Gastrocnemius medialis (tissue), 4 donors: ENCODE measurements around the gene ATP5PD.

Experiments
- CTCF ChIP-seq, 5 experiments: fragments of 450-650 bp in 3 of 5; fragments of 200-600 bp in 2 of 5; sonication (generic) in 2 of 5; IDR thresholded peaks in 4 of 5; conservative IDR thresholded peaks in 1 of 5; 1 replicate in 4 of 5; 2 replicates in 1 of 5; pipeline ENCODE4 v1.5.1; 2016 to 2019; ENCODE audit warnings: antibody characterized with exemption in 5 of 5, mild to moderate bottlenecking in 3 of 5, moderate library complexity in 3 of 5
- POLR2A ChIP-seq, 2 donors: fragments of 450-650 bp; IDR thresholded peaks; one replicate each; pipeline ENCODE4 v1.6.1; 2017; ENCODE audit warnings: antibody characterized with exemption in 2 of 2, mild to moderate bottlenecking in 2 of 2, moderate library complexity in 2 of 2

DNA sequence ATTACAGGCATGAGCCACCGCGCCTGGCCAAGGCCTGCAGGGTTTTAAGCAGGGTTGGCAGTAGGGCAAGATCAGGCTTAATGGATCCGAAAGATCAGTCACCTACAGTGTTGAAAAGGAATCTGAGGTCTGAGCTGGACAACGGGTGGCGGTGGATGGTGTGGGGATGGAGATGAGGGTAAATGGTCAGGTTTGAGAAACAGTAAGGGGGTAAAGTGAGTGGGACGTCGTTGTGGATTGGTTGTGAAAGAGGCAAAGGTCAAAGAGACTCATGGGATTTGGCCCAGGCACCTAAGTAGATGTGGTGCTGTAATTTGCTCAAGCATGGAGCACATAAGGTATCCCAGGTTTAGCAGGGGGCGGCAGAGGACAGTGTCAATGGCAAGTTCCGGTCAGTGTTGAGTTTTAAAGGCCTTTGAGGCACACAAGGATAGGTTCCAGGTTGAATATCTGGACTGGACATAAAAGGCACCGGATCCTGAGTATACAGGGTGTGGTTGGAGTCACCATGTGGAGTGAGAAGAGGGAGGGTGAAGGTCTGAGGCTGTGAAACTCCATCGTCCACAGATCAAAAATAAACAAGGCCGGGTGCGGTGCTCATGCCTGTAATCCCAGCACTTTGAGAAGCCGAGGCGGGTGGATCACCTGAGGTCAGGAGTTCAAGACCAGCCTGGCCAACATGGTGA, 39.9 kb upstream of the ATP5PD start:
- TF ChIP-seq CTCF (IDR thresholded peaks at IDR 0.05 in 4 of 5, conservative IDR thresholded peaks at IDR 0.05 in 1 of 5) = no peak
- no peak for TF ChIP-seq POLR2A (IDR thresholded peaks at IDR 0.05)
